HFF-Myc (cell line): Measurements from ENCODE around the gene JMJD4.

Source experiments
- DNase-seq: peaks from one replicate; pipeline ENCODE4 v3.0.0-alpha.2; 2011; ENCODE audit warnings: low read depth; ENCODE audit errors: extremely low read depth
- H3K4me3 ChIP-seq: replicated peaks from 2 replicates; pipeline ENCODE4 v1.5.1; 2011; ENCODE audit warnings: low read depth, mild to moderate bottlenecking, control low read depth, low read length
- CTCF ChIP-seq: IDR thresholded peaks from 2 replicates; pipeline ENCODE4 v1.5.1; 2012; ENCODE audit warnings: mild to moderate bottlenecking, low read depth, low read length, control low read depth; ENCODE audit errors: missing control alignments

The JMJD4 gene

GRCh38 chr1:227738820-227739219, 3.7 kb upstream of the JMJD4 start:
- DNase-seq: no peak
- no peak overlapping the region for H3K4me3 ChIP-seq
- no peak for TF ChIP-seq CTCF

GRCh38 chr1:227736814-227737432, 1.8 kb upstream of the JMJD4 start:
- no peak for TF ChIP-seq CTCF
- no peak overlapping the region for H3K4me3 ChIP-seq
- no peak for DNase-seq

GRCh38 chr1:227735539-227736285, 610 bp upstream of the JMJD4 start:
- DNase-seq: no peak
- no peak for TF ChIP-seq CTCF
- peak overlapping the region; percentile 97 for H3K4me3 ChIP-seq

DNA sequence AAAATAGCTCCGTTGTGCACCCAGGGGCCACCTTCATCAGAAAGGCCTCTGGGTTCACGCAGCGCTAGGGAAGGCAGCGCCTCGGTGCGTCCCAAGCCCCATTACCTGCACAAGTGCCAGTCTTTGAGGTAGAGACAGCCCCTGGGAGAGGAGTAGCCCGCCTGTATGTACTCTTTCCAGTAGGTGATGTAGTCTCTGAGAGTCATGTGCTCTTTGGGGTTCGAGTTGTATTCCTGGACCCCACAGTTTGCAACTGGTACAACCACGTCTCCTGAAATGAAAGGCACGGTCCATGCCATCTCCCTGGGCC, 601 bp downstream of the JMJD4 start:
- TF ChIP-seq CTCF: no peak
- DNase-seq: no peak
- peak overlapping the region; percentile 97 for H3K4me3 ChIP-seq

DNA sequence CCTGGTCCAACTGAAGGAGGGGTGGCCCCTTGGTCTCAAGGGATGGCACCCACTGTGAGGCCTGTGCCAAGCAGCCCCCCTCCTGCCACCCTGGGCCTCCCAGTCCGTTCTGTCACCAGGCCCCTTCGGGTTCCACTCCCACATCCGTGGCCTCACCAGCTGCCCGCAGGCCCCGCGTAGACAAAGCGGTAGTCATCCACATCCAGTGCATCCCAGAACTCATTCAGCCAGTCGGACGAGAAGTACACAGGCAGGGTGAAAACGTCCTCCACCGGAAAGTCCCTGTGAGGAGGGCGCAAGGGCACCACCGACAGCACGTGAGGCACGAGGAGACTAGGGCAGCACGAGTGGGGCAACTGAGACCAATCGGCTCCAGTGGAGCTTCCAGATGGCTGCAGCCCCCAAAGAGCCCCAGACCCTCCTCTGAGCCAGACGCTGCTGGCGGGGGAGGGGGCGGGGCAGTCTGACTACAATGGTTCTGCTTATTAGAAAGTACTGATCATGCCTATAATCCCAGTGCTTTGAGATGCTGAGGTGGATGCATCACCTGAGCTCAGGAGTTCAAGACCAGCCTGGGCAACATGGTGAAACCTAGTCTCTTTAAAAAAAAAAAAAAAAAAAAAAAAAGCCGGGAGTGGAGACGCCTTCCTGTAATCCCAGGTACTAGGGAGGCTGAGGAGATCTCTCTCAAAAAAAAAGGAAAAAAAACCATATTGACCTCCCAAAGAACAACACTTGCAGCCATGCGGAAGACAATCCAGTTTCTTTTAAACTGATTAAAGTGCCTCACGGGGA, 1.2 kb downstream of the JMJD4 start:
- TF ChIP-seq CTCF: no peak
- no peak for DNase-seq
- H3K4me3 ChIP-seq: peak overlapping the region; percentile 97

DNA sequence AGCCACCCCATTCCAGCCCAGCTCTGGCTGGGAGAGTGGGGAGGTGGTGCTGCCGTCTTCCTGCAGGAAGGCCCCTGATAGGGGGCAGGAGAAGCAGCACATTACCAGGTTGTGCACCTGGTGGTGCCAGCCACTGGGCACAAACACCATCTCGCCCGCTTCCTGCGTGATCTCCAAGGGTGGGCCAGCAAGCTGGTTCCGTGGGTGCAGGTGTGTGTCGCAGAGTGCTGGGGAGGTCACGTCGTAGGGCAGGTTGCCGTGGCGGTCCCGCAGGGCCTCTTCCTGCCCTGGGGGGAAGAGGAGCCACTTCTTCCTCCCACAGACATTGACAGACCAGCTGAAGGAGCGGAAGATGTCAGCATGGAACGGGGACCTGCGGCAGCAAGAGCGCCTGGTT, 1.8 kb downstream of the JMJD4 start:
- no peak for TF ChIP-seq CTCF
- peak overlapping the region; percentile 97 for H3K4me3 ChIP-seq
- DNase-seq: no peak
